HG03571 (cell line): ENCODE results near the gene PSMB9.
"Not testable (repeated sequence)": the region's sequence is repeated elsewhere in the genome, so short reads cannot be mapped to it uniquely, and the experiment has no call there.

ENCODE experiments used
- ATAC-seq: cut with Tn5 transposase; IDR thresholded peaks from one replicate; pipeline ENCODE4 v1.9.1; 2021; ENCODE audit not compliant: unreplicated experiment

Gene PSMB9

GRCh38 chr6:32858194-32858593 is 4.2 kb downstream of the PSMB9 start:
- ATAC-seq: no peak

GRCh38 chr6:32860674-32861073 is 6.7 kb downstream of the PSMB9 start:
- no peak for ATAC-seq

- no peak for ATAC-seq
Measured at GRCh38 chr6:32862725-32863124, 8.7 kb downstream of the PSMB9 start.

- no peak for ATAC-seq
Measured at GRCh38 chr6:32865724-32866443, 11.9 kb downstream of the PSMB9 start.

- no peak for ATAC-seq
Measured at GRCh38 chr6:32867022-32867477, 13.1 kb downstream of the PSMB9 start.

- ATAC-seq: no peak
Measured at GRCh38 chr6:32867554-32868256, 13.7 kb downstream of the PSMB9 start.

GRCh38 chr6:32868257-32868788 is 14.3 kb downstream of the PSMB9 start:
- ATAC-seq: no peak

- ATAC-seq: not testable (repeated sequence)
Measured at GRCh38 chr6:32873947-32874346, 20.0 kb downstream of the PSMB9 start.

- no peak for ATAC-seq
Measured at GRCh38 chr6:32876603-32877002, 22.6 kb downstream of the PSMB9 start.

GRCh38 chr6:32879691-32880090 is 25.7 kb downstream of the PSMB9 start:
- ATAC-seq: no peak

GRCh38 chr6:32880962-32881361 is 27.0 kb downstream of the PSMB9 start:
- not testable (repeated sequence) for ATAC-seq

- no peak for ATAC-seq
Measured at GRCh38 chr6:32882879-32883250, 28.9 kb downstream of the PSMB9 start.

GRCh38 chr6:32883789-32884188 is 29.8 kb downstream of the PSMB9 start:
- ATAC-seq: no peak

- ATAC-seq: no peak
Measured at GRCh38 chr6:32885698-32886286, 31.8 kb downstream of the PSMB9 start.

GRCh38 chr6:32886681-32887383 is 32.8 kb downstream of the PSMB9 start:
- ATAC-seq: no peak

GRCh38 chr6:32887616-32888015 is 33.6 kb downstream of the PSMB9 start:
- no peak for ATAC-seq

- ATAC-seq: no peak
Measured at GRCh38 chr6:32888576-32888975, 34.6 kb downstream of the PSMB9 start.

- ATAC-seq: no peak
Measured at GRCh38 chr6:32889533-32889932, 35.5 kb downstream of the PSMB9 start.

GRCh38 chr6:32890831-32891230 is 36.8 kb downstream of the PSMB9 start:
- ATAC-seq: no peak

- ATAC-seq: peak; percentile 91
Measured at GRCh38 chr6:32894085-32895005, 40.4 kb downstream of the PSMB9 start.
